Breast epithelium (tissue), 3 donors: ENCODE data around the gene RABGAP1L.
"Not testable (repeated sequence)": the region's sequence is repeated elsewhere in the genome, so short reads cannot be mapped to it uniquely, and the experiment has no call there.

Source experiments
- CTCF ChIP-seq, 3 donors: fragments of 450-650 bp; IDR thresholded peaks; one replicate each; pipeline ENCODE4 v1.5.1; 2016 to 2017; ENCODE audit warnings: antibody characterized with exemption in 3 of 3, mild to moderate bottlenecking in 3 of 3, moderate library complexity in 3 of 3
- POLR2A ChIP-seq: fragments of 450-650 bp; IDR thresholded peaks from one replicate; pipeline ENCODE4 v1.6.1; 2016; ENCODE audit warnings: antibody characterized with exemption, mild to moderate bottlenecking, moderate library complexity
- POLR2AphosphoS5 ChIP-seq, 3 donors: sonication (generic); formaldehyde crosslinking; IDR thresholded peaks; one replicate each; pipeline ENCODE4 v1.6.1; 2017; ENCODE audit warnings: antibody characterized with exemption in 3 of 3

- not testable (repeated sequence) for TF ChIP-seq CTCF (IDR thresholded peaks at IDR 0.05); POLR2A; POLR2AphosphoS5 (IDR thresholded peaks at IDR 0.05)
Measured at GRCh38 chr1:174816621-174817020, 657.3 kb downstream of the RABGAP1L start.
